Body of pancreas (tissue), 4 donors: ENCODE data around the gene UBE3B. TPM values are rescaled to one million over a fixed set of nuclear protein-coding genes. Genes with fewer than 3 reads are reported as not detected.

Experiments
- ATAC-seq: fragments of 150-250 bp; one replicate; pipeline ENCODE4 v1.9.1; 2016
- DNase-seq, 4 donors: peaks; one replicate each; pipeline ENCODE4 v3.0.0-alpha.2; 2019
- H3K27ac ChIP-seq, 4 donors: fragments of 200-600 bp; sonication (generic); 1 replicate in 3 of 4; 2 replicates in 1 of 4; pipeline versions ENCODE4 v1.5.1 to v1.6.1; 2016 to 2019; ENCODE audit warnings: mild to moderate bottlenecking in 1 of 4, mixed read lengths in 1 of 4, moderate library complexity in 1 of 4
- H3K27me3 ChIP-seq, 2 donors: fragments of 200-600 bp; sonication (generic); one replicate each; pipeline ENCODE4 v1.6.0; 2016; ENCODE audit warnings: mild to moderate bottlenecking in 1 of 2
- H3K36me3 ChIP-seq, 2 donors: fragments of 200-600 bp; sonication (generic); replicated peaks in 1 of 2; 2 replicates each; pipeline ENCODE4 v1.5.1; 2016; ENCODE audit warnings: low read depth in 2 of 2; ENCODE audit not compliant: insufficient read depth in 1 of 2
- H3K4me1 ChIP-seq: fragments of 200-600 bp; sonication (generic); one replicate; pipeline ENCODE4 v1.6.0; 2016
- H3K4me3 ChIP-seq, 2 donors: fragments of 200-600 bp; sonication (generic); 1 replicate in 1 of 2; 2 replicates in 1 of 2; pipeline ENCODE4 v1.5.1; 2016 to 2019
- H3K9me3 ChIP-seq, 3 donors: fragments of 200-600 bp; sonication (generic); 1 replicate in 2 of 3; 2 replicates in 1 of 3; pipeline ENCODE4 v1.5.1; 2016
- POLR2A ChIP-seq, 3 donors: fragments of 450-650 bp; IDR thresholded peaks; one replicate each; pipeline ENCODE4 v1.6.1; 2016; ENCODE audit warnings: antibody characterized with exemption in 3 of 3, mild to moderate bottlenecking in 2 of 3
- WGBS, 2 donors: methylation state at CpG; one replicate each; pipeline ENCODE4 v1.1.5; 2017; 5-methylcytosine and 5-hydroxymethylcytosine counted together
- intact Hi-C: fragments of 100-400 bp; cut with DNase I; formaldehyde crosslinking; loops from one replicate; pipeline ENCODE4 v1.15.1; 2023
- total RNA-seq, 2 donors: library from RNA; depleted of rRNA; stranded (reverse); fragments of >200 nt; gene quantifications; one replicate each; pipeline ENCODE4 v1.1.0, GENCODE V29; 2016
- TF ChIP-seq, protein P1 (sequence below), 7 experiments: fragments of 450-650 bp in 4 of 7; fragments of 200-600 bp in 3 of 7; sonication (generic) in 3 of 7; IDR thresholded peaks; one replicate each; pipeline ENCODE4 v1.5.1; 2016 to 2019; ENCODE audit warnings: antibody characterized with exemption in 7 of 7

UBE3B gene
- total RNA-seq, 2 donors from 2014 or later: 18.9 to 33.9 TPM

DNA sequence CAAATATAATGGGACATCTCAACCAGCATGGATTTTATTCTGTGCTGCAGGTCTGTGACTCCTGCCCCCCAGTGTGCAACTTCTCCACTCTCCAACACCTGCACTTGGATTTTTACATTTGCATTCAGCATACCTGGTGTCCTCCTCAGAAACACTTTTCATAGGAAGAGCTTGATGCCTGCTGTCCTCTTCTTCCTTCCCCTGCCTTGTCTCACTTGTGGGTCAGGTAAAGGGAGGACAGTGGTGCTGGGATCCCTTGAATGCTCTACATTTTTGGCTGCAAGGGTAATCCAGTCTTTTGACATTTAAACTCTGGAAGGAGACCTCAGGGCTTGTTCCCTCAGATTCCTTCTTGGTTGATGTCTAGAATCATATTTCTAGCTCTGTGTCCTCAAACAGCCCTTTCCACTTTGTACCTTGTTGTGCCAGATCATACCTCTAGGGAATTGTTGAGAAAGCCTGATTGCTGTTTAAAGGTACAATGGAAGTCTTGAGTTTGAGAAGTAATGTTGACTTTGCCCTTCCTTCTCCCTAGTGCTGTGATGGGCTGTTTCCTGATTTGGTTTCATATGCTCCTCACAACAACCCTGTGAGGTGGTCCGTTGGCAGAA is 12.6 kb downstream of the UBE3B start:
- DNase-seq: no peak
- H3K27ac ChIP-seq: no peak overlapping the region
- H3K4me3 ChIP-seq: no peak overlapping the region
- H3K36me3 ChIP-seq: peaks cover 26 to 67% of the 10 kb centered on the region in 2 donors
- no peak for ATAC-seq
- no peaks in the 10 kb centered on the region for H3K4me1 ChIP-seq
- H3K9me3 ChIP-seq: no peaks in the 10 kb centered on the region
- 83 to 88% methylated on average over 1 of the region's 1 CpG for WGBS, 2 donors
- intact Hi-C loops: no loop called here
- TF ChIP-seq, protein P1, sequence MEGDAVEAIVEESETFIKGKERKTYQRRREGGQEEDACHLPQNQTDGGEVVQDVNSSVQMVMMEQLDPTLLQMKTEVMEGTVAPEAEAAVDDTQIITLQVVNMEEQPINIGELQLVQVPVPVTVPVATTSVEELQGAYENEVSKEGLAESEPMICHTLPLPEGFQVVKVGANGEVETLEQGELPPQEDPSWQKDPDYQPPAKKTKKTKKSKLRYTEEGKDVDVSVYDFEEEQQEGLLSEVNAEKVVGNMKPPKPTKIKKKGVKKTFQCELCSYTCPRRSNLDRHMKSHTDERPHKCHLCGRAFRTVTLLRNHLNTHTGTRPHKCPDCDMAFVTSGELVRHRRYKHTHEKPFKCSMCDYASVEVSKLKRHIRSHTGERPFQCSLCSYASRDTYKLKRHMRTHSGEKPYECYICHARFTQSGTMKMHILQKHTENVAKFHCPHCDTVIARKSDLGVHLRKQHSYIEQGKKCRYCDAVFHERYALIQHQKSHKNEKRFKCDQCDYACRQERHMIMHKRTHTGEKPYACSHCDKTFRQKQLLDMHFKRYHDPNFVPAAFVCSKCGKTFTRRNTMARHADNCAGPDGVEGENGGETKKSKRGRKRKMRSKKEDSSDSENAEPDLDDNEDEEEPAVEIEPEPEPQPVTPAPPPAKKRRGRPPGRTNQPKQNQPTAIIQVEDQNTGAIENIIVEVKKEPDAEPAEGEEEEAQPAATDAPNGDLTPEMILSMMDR (IDR thresholded peaks at IDR 0.05): no peak
- no peak for TF ChIP-seq POLR2A (IDR thresholded peaks at IDR 0.05)
- H3K27me3 ChIP-seq: no peaks in the 10 kb centered on the region

DNA sequence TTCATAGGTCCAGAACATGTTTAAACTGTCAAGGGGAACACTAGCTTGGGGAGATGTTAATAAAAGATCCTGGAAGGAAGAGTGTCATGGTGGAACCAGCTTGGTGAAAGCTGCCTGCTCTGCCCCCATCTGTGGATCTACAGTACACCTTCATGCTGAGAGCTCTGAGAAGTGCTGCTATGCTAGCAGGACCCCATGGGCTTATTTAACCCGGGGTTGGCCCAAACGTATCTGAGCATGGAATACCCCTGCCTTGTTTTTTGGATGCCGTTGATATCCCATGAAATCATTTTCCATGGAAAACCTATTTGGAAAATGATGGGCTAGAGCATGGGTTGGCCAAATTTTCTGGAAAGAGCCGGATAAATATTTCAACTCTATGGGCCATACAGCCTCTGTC is 14.2 kb downstream of the UBE3B start:
- WGBS, 2 donors: 91 to 95% methylated on average over 4 of the region's 4 CpGs
- no peak overlapping the region for H3K4me3 ChIP-seq
- ATAC-seq (no peak), DNase-seq (no peak)
- no peaks in the 10 kb centered on the region for H3K27me3 ChIP-seq
- H3K36me3 ChIP-seq: peaks cover 22 to 58% of the 10 kb centered on the region in 2 donors
- no peak overlapping the region for H3K27ac ChIP-seq
- intact Hi-C loops: no loop called here
- no peaks in the 10 kb centered on the region for H3K9me3 ChIP-seq
- no peaks in the 10 kb centered on the region for H3K4me1 ChIP-seq
- TF ChIP-seq, protein P1 (IDR thresholded peaks at IDR 0.05): no peak
- TF ChIP-seq POLR2A (IDR thresholded peaks at IDR 0.05): no peak

DNA sequence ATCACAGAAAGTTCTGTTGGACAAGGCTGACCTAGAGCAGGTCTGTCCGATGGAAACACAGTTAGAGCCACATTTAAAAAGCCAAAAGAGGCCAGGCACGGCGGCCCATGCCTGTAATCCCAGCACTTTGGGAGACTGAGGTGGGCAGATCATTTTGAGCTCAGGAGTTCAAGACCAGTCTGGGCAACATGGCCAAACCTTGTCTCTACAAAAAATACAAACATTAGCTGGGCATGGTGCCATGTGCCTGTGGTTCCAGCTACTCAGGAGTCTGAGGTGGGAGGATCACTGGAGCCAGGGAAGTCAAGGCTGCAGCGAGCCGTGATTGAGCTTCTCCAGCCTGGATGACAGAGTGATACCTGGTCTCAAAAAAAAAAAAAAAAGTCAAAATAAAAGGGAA is 14.9 kb downstream of the UBE3B start:
- Histone ChIP-seq H3K4me1 (no peaks in the 10 kb centered on the region), H3K9me3 (no peaks in the 10 kb centered on the region), H3K27ac (no peak overlapping the region), H3K4me3 (no peak overlapping the region), H3K36me3 (peaks cover 19 to 52% of the 10 kb centered on the region in 2 donors), H3K27me3 (no peaks in the 10 kb centered on the region)
- ATAC-seq (no peak), DNase-seq (no peak)
- intact Hi-C loops: no loop called here
- TF ChIP-seq, protein P1 (IDR thresholded peaks at IDR 0.05): no peak
- no peak for TF ChIP-seq POLR2A (IDR thresholded peaks at IDR 0.05)
- WGBS, 2 donors: 82 to 83% methylated on average over 3 to 5 of the region's 5 CpGs

DNA sequence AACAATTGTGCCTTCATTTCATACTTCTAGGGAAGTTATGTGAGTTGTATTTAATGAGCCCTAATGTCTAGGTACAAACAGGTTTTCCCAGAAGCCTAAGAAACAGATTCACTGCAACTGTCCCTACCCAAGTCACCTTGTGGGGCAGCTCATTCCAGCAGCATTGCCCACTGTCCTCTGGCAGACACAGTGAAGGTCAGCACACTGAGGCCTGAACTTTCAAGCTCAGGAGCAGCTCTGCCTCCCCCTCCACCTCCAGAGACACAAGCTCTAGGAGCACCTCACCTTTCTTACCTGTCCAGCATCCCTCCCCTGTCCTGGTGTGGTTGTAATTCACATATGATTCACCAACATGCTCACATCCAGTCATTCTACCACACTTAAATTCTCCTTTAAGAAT is 15.7 kb downstream of the UBE3B start:
- no peaks in the 10 kb centered on the region for H3K27me3 ChIP-seq
- H3K4me3 ChIP-seq: no peak overlapping the region
- intact Hi-C loops: no loop called here
- TF ChIP-seq, protein P1 (IDR thresholded peaks at IDR 0.05): no peak
- TF ChIP-seq POLR2A (IDR thresholded peaks at IDR 0.05): no peak
- no peaks in the 10 kb centered on the region for H3K4me1 ChIP-seq
- ATAC-seq (no peak), DNase-seq (no peak)
- no peaks in the 10 kb centered on the region for H3K9me3 ChIP-seq
- peaks cover 17 to 53% of the 10 kb centered on the region in 2 donors for H3K36me3 ChIP-seq
- no peak overlapping the region for H3K27ac ChIP-seq

DNA sequence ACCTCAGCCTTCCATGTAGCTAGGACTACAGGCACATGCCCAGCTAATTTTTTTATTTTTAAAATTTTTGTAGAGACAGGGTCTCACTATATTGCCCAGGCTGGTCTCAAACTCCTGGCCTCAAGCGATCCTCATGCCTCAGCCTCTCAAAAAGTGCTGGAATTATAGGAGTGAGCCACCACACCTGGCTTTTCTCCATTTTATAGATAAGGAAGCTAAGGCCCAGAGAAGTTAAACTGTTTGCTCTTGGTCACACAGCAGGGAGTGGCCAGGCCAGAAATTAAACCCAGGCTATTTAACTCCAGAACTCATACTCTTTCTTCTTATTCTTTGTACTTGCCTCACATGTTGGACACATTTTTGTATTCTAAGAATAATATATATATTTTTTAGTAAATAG is 16.5 kb downstream of the UBE3B start:
- DNase-seq: no peak

More for the DNA sequence above, 16.5 kb downstream of the UBE3B start:
- Histone ChIP-seq H3K27me3 (no peaks in the 10 kb centered on the region), H3K36me3 (peaks cover 10 to 55% of the 10 kb centered on the region in 2 donors), H3K9me3 (no peaks in the 10 kb centered on the region), H3K4me3 (no peak overlapping the region), H3K27ac (no peak overlapping the region), H3K4me1 (no peaks in the 10 kb centered on the region)
- 91 to 93% methylated on average over 1 of the region's 1 CpG for WGBS, 2 donors
- intact Hi-C loops: no loop called here
- ATAC-seq: no peak
- no peak for TF ChIP-seq POLR2A (IDR thresholded peaks at IDR 0.05)
- TF ChIP-seq, protein P1 (IDR thresholded peaks at IDR 0.05): no peak
